Measurements from ENCODE around the gene CPXM2. TPM values are rescaled to one million over a fixed set of nuclear protein-coding genes. Genes with fewer than 3 reads are reported as not detected.

Gene CPXM2
- total and polyA plus RNA-seq, 2 experiments from 2014 or later = 14.8 to 19.8 TPM

DNA sequence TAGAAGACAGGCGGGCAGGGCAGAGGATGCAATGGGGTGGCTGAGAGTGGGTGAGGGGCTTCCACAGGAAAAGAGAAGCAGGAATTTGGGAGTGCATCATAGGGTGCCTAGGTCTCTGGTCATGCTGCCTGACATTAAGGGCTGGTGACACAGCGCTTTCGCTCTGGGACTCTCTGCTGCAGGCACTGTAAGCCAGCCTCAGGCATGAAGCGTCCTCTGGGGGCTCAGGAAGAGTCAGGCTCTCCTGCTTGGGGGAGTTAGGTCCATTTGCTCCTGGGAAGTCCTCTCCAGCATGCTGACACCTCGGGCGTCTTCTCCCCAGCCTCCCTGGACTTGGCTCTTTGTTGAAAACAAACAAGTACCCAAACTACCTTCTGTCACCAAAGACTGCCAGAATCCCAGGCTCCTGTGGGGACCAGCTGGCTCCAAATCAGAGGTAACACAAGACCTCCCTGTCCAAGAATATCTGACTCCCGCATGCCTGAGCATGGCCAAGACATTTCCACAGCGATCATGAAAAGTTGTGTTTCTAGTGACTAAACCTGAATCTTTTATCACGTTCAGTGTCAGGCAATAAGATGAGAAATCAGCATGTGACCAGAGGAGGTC lies 170.1 kb downstream of the CPXM2 start:
- Histone ChIP-seq H2AFZ (no peak overlapping the region), H3K9ac (no peak overlapping the region), H3K4me2 (ENCODE audit: unreplicated experiment) (no peak overlapping the region), H3K9me3 (ENCODE audit: low read depth) (no peaks in the 10 kb centered on the region), H3K27me3 (replicated peaks; ENCODE audit: insufficient read depth) (0 out of 2 replicates have a peak, but pooled peaks cover 6% of the 10 kb centered on the region), H3K36me3 (ENCODE audit: low read depth) (no peaks in the 10 kb centered on the region), H3K9me2 (ENCODE audit: insufficient read depth) (no peaks in the 10 kb centered on the region), H3K4me3 (no peak overlapping the region), H3K4me1 (ENCODE audit: insufficient read depth) (no peaks in the 10 kb centered on the region), H3K79me2 (ENCODE audit: insufficient read depth) (no peaks in the 10 kb centered on the region), H4K20me1 (ENCODE audit: insufficient read depth) (no peaks in the 10 kb centered on the region), H3K27ac (no peak overlapping the region), H3F3A (ENCODE audit: insufficient read depth) (no peaks in the 10 kb centered on the region)
- 48 to 49% methylated on average over 9 of the region's 9 CpGs for WGBS, 2 experiments (ENCODE audit: low coverage in 1 of 2, low lambda C conversion rate in 2 of 2, missing lambda C conversion rate in 2 of 2)
- in situ Hi-C loops (cut with MboI) = no loop called here
- TF ChIP-seq EZH2phosphoT487 (IDR thresholded peaks at IDR 0.05; ENCODE audit: insufficient read depth, low read depth) (no peak), EZH2 (IDR thresholded peaks at IDR 0.05; ENCODE audit: insufficient read depth, poor library complexity, severe bottlenecking) (no peak)
- DNase-seq = no peak

DNA sequence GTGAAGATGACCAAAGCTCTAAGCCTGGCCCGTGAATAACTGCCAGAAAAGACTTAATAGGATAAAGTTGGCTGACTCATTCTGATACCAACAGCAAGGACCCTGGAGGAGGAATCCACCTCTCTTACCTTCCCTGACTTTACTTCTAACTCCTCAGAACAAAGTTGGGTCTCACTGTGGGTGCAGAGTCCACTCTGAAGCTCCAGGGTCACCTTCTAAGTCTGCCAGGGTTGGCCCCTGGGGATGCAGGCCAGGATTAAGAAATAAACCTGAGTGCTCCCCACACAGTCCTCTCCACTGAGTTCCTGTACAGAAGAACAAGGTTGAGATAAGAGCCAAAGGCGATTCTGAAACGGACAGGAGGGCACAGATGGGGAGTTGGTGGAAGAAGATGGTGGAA lies 171.1 kb downstream of the CPXM2 start:
- no peak overlapping the region for H3K4me3 ChIP-seq
- no peak overlapping the region for H2AFZ ChIP-seq
- in situ Hi-C loops (cut with MboI) = no loop called here
- H3K27me3 ChIP-seq (replicated peaks; ENCODE audit: insufficient read depth) = 0 out of 2 replicates have a peak, but pooled peaks cover 6% of the 10 kb centered on the region
- no peaks in the 10 kb centered on the region for H4K20me1 ChIP-seq (ENCODE audit: insufficient read depth)
- no peaks in the 10 kb centered on the region for H3K36me3 ChIP-seq (ENCODE audit: low read depth)
- no peaks in the 10 kb centered on the region for H3K9me3 ChIP-seq (ENCODE audit: low read depth)
- WGBS, 2 experiments (ENCODE audit: low coverage in 1 of 2, low lambda C conversion rate in 2 of 2, missing lambda C conversion rate in 2 of 2) = 44 to 48% methylated on average over 3 of the region's 3 CpGs
- H3K9me2 ChIP-seq (ENCODE audit: insufficient read depth) = no peaks in the 10 kb centered on the region
- TF ChIP-seq EZH2 (IDR thresholded peaks at IDR 0.05; ENCODE audit: insufficient read depth, poor library complexity, severe bottlenecking) (no peak), EZH2phosphoT487 (IDR thresholded peaks at IDR 0.05; ENCODE audit: insufficient read depth, low read depth) (no peak)
- no peak overlapping the region for H3K4me2 ChIP-seq (ENCODE audit: unreplicated experiment)
- no peaks in the 10 kb centered on the region for H3F3A ChIP-seq (ENCODE audit: insufficient read depth)
- H3K27ac ChIP-seq = no peak overlapping the region
- no peaks in the 10 kb centered on the region for H3K4me1 ChIP-seq (ENCODE audit: insufficient read depth)
- no peaks in the 10 kb centered on the region for H3K79me2 ChIP-seq (ENCODE audit: insufficient read depth)
- DNase-seq = no peak
- no peak overlapping the region for H3K9ac ChIP-seq

DNA sequence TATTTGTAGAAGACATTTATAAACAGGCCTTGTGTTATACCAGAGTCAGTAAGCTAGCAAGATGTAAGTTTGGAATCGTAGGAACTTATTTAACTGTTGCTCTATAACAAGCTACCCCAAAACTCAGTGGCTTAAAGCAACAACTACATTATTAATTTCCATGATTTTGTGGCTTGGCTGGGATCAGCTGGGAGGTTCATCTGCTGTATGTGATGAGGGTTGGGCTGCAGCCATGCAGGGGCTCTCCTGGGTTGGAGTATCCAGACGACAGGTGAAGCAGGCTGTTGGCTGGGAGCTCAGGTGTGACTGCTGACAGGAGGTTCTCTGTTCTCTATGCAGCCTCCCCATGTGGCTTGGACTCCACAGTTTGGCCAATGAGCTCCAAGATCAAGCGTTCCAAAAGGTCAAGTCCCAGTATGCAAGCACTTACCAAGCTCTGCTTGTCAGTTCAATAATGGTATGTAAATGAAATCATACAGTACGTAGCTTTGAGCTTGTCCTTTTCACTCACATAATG lies 173.0 kb downstream of the CPXM2 start:
- in situ Hi-C loops (cut with MboI) = no loop called here
- Histone ChIP-seq H3K9ac (no peak overlapping the region), H4K20me1 (ENCODE audit: insufficient read depth) (no peaks in the 10 kb centered on the region), H3K27ac (no peak overlapping the region), H3F3A (ENCODE audit: insufficient read depth) (no peaks in the 10 kb centered on the region), H3K4me1 (ENCODE audit: insufficient read depth) (no peaks in the 10 kb centered on the region), H3K36me3 (ENCODE audit: low read depth) (no peaks in the 10 kb centered on the region), H3K27me3 (replicated peaks; ENCODE audit: insufficient read depth) (0 out of 2 replicates have a peak, but pooled peaks cover 6% of the 10 kb centered on the region), H3K9me3 (ENCODE audit: low read depth) (no peaks in the 10 kb centered on the region), H3K79me2 (ENCODE audit: insufficient read depth) (no peaks in the 10 kb centered on the region), H3K9me2 (ENCODE audit: insufficient read depth) (no peaks in the 10 kb centered on the region), H2AFZ (no peak overlapping the region), H3K4me3 (no peak overlapping the region), H3K4me2 (ENCODE audit: unreplicated experiment) (no peak overlapping the region)
- 13 to 23% methylated on average over 4 of the region's 4 CpGs for WGBS, 2 experiments (ENCODE audit: low coverage in 1 of 2, low lambda C conversion rate in 2 of 2, missing lambda C conversion rate in 2 of 2)
- DNase-seq = no peak
- TF ChIP-seq EZH2phosphoT487 (IDR thresholded peaks at IDR 0.05; ENCODE audit: insufficient read depth, low read depth) (no peak), EZH2 (IDR thresholded peaks at IDR 0.05; ENCODE audit: insufficient read depth, poor library complexity, severe bottlenecking) (no peak)

- Histone ChIP-seq H3K9me2 (ENCODE audit: insufficient read depth) (no peaks in the 10 kb centered on the region), H3K27ac (no peak overlapping the region), H2AFZ (no peak overlapping the region), H3K36me3 (ENCODE audit: low read depth) (no peaks in the 10 kb centered on the region), H3F3A (ENCODE audit: insufficient read depth) (no peaks in the 10 kb centered on the region), H4K20me1 (ENCODE audit: insufficient read depth) (no peaks in the 10 kb centered on the region), H3K9ac (no peak overlapping the region), H3K79me2 (ENCODE audit: insufficient read depth) (no peaks in the 10 kb centered on the region), H3K4me2 (ENCODE audit: unreplicated experiment) (no peak overlapping the region), H3K4me1 (ENCODE audit: insufficient read depth) (no peaks in the 10 kb centered on the region), H3K27me3 (replicated peaks; ENCODE audit: insufficient read depth) (0 out of 2 replicates have a peak, but pooled peaks cover 6% of the 10 kb centered on the region), H3K4me3 (no peak overlapping the region), H3K9me3 (ENCODE audit: low read depth) (no peaks in the 10 kb centered on the region)
- TF ChIP-seq EZH2 (IDR thresholded peaks at IDR 0.05; ENCODE audit: insufficient read depth, poor library complexity, severe bottlenecking) (no peak), EZH2phosphoT487 (IDR thresholded peaks at IDR 0.05; ENCODE audit: insufficient read depth, low read depth) (no peak)
- in situ Hi-C loops (cut with MboI) = no loop called here
- DNase-seq = no peak
- 56 to 58% methylated on average over 4 of the region's 4 CpGs for WGBS, 2 experiments (ENCODE audit: low coverage in 1 of 2, low lambda C conversion rate in 2 of 2, missing lambda C conversion rate in 2 of 2)
Measured at GRCh38 chr10:123717336-123717735, 174.3 kb downstream of the CPXM2 start.
